HL-60 (cell line): ENCODE measurements around the gene NRAS.

Experiments
- DNase-seq, 2 experiments: peaks; one replicate each; pipeline ENCODE4 v3.0.0-alpha.2; 2010 to 2020; ENCODE audit warnings: low read depth in 1 of 2, low spot score in 1 of 2
- H3K27ac ChIP-seq: fragments of 250-450 bp; sonication (Bioruptor Pico); replicated peaks from 2 replicates; pipeline ENCODE4 v1.5.1; 2020; ENCODE audit warnings: mild to moderate bottlenecking, moderate library complexity
- H3K27me3 ChIP-seq: fragments of 250-450 bp; sonication (Bioruptor Pico); 2 replicates; pipeline ENCODE4 v1.5.1; 2021; ENCODE audit warnings: mild to moderate bottlenecking, moderate library complexity; ENCODE audit not compliant: insufficient read depth, poor library complexity, severe bottlenecking
- H3K4me3 ChIP-seq: replicated peaks from 2 replicates; pipeline ENCODE4 v1.5.1; 2011; ENCODE audit warnings: mild to moderate bottlenecking, control low read depth, low read length; ENCODE audit not compliant: insufficient read depth
- GABPA ChIP-seq: IDR thresholded peaks from 2 replicates; pipeline ENCODE4 v1.6.1; 2012; ENCODE audit warnings: low read depth
- POLR2AphosphoS5 ChIP-seq: IDR thresholded peaks from 2 replicates; pipeline ENCODE4 v1.6.1; 2012; ENCODE audit warnings: low read depth
- SPI1 ChIP-seq: IDR thresholded peaks from 2 replicates; pipeline ENCODE4 v1.6.1; 2012; ENCODE audit warnings: low read depth, mild to moderate bottlenecking, borderline replicate concordance
- TF ChIP-seq, protein P1 (sequence below): IDR thresholded peaks from one replicate; pipeline ENCODE4 v1.5.1; 2011; ENCODE audit warnings: low read length, control low read depth, inconsistent platforms; ENCODE audit not compliant: insufficient read depth
- TF ChIP-seq, protein P2 (sequence below): IDR thresholded peaks from 2 replicates; pipeline ENCODE4 v1.6.1; 2012; ENCODE audit warnings: low read depth; ENCODE audit not compliant: insufficient replicate concordance

Gene NRAS

DNA sequence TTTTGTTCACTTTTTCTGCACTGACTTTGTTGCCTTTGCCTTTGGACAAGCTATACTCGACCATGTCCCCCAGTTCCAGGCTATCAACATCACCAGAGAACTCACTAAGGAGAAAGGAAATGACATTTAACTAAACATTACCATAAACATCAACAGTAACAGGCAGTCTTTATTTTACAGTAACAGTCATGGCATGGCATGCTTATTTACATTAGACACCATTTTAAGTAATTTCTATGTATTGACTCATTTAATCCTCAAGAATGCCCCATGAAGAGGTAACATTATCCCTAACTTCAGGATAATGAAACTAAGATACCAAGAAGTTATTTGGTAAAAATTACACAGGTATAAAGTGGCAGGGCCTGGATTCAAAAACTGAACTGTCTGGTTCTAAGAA, 8.7 kb upstream of the NRAS start:
- H3K27ac ChIP-seq: no peak overlapping the region
- TF ChIP-seq, protein P1, sequence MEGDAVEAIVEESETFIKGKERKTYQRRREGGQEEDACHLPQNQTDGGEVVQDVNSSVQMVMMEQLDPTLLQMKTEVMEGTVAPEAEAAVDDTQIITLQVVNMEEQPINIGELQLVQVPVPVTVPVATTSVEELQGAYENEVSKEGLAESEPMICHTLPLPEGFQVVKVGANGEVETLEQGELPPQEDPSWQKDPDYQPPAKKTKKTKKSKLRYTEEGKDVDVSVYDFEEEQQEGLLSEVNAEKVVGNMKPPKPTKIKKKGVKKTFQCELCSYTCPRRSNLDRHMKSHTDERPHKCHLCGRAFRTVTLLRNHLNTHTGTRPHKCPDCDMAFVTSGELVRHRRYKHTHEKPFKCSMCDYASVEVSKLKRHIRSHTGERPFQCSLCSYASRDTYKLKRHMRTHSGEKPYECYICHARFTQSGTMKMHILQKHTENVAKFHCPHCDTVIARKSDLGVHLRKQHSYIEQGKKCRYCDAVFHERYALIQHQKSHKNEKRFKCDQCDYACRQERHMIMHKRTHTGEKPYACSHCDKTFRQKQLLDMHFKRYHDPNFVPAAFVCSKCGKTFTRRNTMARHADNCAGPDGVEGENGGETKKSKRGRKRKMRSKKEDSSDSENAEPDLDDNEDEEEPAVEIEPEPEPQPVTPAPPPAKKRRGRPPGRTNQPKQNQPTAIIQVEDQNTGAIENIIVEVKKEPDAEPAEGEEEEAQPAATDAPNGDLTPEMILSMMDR: no peak
- TF ChIP-seq POLR2AphosphoS5: no peak
- TF ChIP-seq, protein P2, sequence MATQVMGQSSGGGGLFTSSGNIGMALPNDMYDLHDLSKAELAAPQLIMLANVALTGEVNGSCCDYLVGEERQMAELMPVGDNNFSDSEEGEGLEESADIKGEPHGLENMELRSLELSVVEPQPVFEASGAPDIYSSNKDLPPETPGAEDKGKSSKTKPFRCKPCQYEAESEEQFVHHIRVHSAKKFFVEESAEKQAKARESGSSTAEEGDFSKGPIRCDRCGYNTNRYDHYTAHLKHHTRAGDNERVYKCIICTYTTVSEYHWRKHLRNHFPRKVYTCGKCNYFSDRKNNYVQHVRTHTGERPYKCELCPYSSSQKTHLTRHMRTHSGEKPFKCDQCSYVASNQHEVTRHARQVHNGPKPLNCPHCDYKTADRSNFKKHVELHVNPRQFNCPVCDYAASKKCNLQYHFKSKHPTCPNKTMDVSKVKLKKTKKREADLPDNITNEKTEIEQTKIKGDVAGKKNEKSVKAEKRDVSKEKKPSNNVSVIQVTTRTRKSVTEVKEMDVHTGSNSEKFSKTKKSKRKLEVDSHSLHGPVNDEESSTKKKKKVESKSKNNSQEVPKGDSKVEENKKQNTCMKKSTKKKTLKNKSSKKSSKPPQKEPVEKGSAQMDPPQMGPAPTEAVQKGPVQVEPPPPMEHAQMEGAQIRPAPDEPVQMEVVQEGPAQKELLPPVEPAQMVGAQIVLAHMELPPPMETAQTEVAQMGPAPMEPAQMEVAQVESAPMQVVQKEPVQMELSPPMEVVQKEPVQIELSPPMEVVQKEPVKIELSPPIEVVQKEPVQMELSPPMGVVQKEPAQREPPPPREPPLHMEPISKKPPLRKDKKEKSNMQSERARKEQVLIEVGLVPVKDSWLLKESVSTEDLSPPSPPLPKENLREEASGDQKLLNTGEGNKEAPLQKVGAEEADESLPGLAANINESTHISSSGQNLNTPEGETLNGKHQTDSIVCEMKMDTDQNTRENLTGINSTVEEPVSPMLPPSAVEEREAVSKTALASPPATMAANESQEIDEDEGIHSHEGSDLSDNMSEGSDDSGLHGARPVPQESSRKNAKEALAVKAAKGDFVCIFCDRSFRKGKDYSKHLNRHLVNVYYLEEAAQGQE: no peak
- TF ChIP-seq SPI1: no peak
- no peak for TF ChIP-seq GABPA
- H3K4me3 ChIP-seq: no peak overlapping the region
- H3K27me3 ChIP-seq: no peaks in the 10 kb centered on the region
- no peak for DNase-seq

DNA sequence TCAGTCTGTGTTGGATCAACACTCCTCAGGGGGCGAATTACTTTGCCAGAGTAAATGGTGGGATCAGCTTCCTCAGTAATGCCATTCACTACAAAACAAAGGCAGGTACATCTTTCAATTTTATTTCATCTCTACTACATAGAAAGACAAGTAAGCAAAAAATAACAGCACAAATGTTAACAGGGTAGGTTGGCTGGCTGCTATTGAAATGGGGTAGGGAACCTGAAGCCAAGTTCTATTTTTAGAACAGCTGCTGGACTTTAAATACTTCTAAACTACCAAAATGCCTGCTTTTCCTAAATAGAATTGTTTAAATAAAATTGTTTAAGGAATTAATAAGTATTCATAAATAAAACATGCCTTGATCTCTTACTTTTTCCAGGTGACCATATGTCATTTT, 7.3 kb upstream of the NRAS start:
- no peak for TF ChIP-seq SPI1
- no peak for TF ChIP-seq GABPA
- TF ChIP-seq, protein P2: no peak
- TF ChIP-seq, protein P1: no peak
- no peak for TF ChIP-seq POLR2AphosphoS5
- H3K4me3 ChIP-seq: no peak overlapping the region
- H3K27me3 ChIP-seq: no peaks in the 10 kb centered on the region
- no peak for DNase-seq
- H3K27ac ChIP-seq: no peak overlapping the region

DNA sequence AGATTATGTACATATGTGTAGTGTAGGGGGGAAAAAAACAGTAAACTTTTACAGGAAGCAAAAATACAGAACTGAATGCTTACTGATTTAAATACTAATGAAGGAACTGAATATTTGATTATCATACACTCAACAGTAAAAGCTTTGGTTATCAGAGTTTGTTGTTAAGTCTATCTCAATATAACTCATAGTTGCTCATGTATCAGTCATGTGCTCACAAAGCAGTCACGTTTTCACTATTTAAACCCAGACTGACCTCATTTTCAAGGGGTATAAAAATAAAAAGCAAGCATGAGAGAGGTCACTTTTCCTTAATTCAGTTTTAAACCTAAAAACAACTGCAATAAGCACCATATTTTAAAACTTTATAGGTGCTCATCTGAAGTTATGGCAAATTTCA, 6.9 kb upstream of the NRAS start:
- Histone ChIP-seq H3K27me3 (no peaks in the 10 kb centered on the region), H3K4me3 (no peak overlapping the region), H3K27ac (no peak overlapping the region)
- TF ChIP-seq SPI1: no peak
- DNase-seq: no peak

DNA sequence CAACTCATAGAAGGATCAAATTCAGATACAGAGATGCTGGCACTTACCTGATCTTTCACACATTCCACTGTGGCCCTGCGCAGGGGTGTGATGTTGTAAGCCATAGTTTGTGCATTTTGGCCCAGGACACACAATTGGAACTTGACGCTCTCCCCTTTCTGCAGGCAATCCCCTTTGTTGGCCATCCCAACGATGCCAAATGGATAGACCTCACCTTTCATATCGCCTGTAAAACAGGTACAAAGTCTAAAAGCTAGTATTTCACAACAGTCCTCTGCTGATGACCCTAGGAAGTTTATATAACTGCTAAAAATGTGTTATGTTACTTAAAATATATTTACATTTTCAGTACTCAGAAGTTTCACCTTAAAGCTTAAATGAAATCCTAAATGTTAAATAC, 3.9 kb upstream of the NRAS start:
- Histone ChIP-seq H3K27me3 (no peaks in the 10 kb centered on the region), H3K27ac (no peak overlapping the region), H3K4me3 (no peak overlapping the region)
- no peak for DNase-seq
- TF ChIP-seq, protein P1: no peak
- no peak for TF ChIP-seq SPI1
- TF ChIP-seq GABPA: no peak
- TF ChIP-seq, protein P2: no peak
- TF ChIP-seq POLR2AphosphoS5: no peak
